HG03280 (cell line): ENCODE results near the gene FMR1.

ENCODE experiments used
- ATAC-seq: cut with Tn5 transposase; IDR thresholded peaks from one replicate; pipeline ENCODE4 v1.9.1; 2021; ENCODE audit warnings: mild to moderate bottlenecking, moderate library complexity; ENCODE audit not compliant: unreplicated experiment

FMR1 gene

DNA sequence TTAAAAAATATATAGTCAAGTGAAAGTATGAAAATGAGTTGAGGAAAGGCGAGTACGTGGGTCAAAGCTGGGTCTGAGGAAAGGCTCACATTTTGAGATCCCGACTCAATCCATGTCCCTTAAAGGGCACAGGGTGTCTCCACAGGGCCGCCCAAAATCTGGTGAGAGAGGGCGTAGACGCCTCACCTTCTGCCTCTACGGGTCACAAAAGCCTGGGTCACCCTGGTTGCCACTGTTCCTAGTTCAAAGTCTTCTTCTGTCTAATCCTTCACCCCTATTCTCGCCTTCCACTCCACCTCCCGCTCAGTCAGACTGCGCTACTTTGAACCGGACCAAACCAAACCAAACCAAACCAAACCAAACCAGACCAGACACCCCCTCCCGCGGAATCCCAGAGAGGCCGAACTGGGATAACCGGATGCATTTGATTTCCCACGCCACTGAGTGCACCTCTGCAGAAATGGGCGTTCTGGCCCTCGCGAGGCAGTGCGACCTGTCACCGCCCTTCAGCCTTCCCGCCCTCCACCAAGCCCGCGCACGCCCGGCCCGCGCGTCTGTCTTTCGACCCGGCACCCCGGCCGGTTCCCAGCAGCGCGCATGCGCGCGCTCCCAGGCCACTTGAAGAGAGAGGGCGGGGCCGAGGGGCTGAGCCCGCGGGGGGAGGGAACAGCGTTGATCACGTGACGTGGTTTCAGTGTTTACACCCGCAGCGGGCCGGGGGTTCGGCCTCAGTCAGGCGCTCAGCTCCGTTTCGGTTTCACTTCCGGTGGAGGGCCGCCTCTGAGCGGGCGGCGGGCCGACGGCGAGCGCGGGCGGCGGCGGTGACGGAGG lies at the start of gene FMR1:
TSS of gene FMR1 (plus strand) at position 728 of the 831 bp plus-strand sequence. CDS start 261 bp downstream, outside the sequence.
- peak; percentile 90 for ATAC-seq

DNA sequence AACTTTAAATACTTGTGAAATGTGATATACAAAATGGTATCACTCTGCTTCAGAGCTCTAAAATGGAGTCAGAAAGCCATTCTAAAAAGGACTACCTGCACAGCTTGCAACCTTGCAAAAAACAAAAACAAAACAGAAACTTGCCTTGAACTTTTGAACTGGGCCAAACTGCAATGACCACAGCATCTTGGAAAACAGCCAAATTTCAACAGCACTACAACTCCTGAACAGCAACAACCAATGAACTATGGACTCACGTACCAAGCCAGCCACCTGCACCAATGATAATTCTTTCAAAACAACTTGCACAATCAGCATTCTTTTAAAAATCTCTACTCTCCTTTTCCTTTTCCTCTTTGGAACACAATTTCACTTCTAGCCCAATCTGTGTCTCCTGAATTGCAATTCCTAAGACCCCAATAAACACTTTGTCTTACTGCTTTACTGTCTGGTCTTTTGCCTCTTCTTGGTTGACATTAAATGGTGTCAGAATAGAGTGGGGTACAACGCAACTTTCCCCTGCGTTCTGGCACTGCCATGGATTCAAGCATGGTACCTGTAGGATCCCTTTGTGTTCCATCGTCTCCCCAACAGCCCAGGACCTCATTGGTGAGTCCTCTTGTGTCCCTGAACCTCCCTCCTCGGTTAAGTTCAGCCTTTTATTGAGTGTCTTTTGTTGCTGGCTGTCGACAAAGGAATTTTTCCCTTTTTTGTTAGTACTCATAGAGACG lies 35.7 kb upstream of the FMR1 start:
- peak; percentile 99 for ATAC-seq

DNA sequence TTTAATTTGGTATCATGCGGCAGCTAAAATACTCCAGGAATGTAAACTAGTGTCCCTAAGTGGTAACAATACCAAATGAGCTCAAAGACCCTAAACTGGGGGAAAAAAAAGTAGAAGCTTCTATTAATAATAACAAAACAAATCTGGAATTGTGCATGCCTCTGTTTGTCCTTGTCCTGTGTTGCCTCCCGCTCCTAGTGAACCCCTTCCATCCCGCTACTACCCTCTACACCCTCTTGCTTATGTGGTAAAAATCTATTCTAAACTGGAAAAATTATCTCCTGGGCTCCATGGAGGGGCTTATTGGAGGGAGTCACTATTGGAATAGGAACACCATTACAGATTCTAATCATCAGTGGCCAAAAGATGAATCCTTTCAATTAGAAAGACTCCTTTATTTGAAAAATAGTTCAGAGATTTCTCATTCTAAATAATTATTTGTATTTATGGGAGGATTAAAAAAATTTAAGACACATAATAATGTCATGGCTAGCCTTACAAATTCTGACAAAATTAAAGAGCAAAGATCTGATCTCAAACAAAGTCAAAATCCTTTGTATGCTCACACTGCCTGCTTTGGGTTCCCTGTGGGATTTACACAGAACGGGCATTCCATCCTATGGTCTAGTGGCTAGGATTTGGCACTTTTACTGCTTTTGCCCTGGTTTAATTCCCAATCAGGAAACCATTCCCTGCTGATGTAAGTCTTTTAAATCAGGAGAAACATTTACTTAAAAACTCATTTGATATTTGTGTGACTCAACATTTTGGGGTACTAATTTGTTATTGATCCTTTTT lies 34.7 kb upstream of the FMR1 start:
- ATAC-seq, result no peak

DNA sequence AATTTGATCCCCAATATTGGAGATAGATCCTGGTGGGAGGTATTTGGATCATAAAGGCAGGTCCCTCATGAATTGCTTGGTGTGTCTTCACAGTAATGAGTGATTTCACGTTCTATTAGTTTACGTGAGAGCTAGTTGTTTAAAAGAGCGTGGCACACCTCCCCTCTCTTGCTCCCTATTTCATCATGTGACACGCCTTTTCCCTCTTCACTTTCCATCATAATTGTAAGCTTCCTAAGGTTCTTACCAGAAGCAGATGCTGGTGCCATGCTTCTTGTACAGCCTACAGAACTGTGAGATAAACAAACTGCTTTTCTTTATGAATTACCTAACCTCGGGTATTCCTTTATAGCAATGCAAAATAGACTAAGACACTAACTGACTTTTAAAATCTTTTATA lies 34.0 kb upstream of the FMR1 start:
- no peak for ATAC-seq

DNA sequence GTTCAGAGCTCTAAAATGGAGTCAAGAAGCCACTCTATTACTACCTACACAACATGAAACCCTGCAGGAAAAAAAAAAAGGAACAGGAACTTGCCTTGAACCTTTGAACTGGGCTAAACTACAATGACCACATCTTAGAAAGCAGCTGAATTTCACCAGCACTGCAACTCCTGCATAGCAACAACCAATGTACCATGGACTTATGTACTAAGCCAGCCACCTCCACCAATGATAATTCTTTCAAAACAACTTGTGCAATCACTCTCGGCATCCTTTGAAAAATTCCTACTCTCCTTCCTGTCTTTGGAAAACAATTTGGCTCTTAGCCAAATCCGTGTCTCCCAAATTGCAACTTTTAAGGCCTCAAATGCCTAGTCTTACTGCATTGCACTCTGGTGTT lies 26.8 kb upstream of the FMR1 start:
- ATAC-seq, result no peak

DNA sequence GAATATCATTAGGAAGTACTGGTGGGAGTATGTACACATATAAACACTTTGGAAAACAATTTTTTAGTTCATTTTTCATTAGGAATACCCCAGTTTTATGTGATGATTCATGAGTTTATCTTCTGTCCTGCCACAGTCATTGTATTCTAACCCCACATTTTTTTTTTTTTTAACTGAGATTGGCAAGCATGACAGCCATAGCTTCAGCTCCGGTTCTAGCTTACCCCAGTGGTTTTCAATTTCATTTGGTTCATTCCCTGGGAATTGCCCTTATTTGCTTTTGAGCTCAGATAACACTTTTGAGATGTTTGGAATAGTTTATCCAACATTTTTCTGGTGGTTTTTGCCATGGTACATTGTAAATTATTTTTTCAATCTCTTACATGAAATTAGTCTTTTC lies 21.0 kb upstream of the FMR1 start:
- ATAC-seq, result no peak

DNA sequence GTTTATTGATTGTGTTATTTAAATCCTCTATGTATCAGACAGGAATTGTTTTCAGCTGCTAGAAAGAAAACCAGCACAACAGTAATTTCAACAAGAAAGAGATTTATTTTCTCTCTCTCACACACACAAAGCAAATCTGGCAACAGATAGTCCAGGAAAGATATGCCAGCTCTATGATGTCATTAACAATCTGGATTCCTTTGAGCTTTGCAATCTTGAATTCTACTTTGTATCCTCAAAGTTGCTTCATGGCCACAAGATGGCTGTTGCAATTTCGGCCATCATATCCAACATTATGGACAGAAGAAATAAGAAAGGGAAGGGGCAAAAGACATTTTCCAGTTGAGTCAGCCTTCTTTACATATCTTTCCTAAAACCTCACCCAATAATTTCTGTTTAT lies 19.8 kb upstream of the FMR1 start:
- ATAC-seq, result no peak

DNA sequence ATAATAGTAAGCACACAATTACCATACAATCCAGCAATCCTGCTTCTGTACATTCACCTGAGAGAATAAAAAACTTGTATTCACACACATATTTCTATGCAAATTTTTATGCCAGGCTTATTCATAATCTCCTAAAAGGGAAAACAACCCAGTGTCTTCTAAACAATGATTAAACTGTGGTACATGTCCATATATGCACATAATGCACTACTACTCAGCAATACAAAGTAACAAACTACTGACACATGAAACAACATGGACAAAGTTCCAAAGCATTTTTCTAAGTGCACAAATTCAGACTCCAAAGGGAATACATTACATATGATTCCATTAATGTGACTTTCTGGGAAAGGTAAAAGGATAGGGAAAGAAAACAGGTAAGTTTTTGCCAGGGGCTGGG lies 18.0 kb upstream of the FMR1 start:
- no peak for ATAC-seq

DNA sequence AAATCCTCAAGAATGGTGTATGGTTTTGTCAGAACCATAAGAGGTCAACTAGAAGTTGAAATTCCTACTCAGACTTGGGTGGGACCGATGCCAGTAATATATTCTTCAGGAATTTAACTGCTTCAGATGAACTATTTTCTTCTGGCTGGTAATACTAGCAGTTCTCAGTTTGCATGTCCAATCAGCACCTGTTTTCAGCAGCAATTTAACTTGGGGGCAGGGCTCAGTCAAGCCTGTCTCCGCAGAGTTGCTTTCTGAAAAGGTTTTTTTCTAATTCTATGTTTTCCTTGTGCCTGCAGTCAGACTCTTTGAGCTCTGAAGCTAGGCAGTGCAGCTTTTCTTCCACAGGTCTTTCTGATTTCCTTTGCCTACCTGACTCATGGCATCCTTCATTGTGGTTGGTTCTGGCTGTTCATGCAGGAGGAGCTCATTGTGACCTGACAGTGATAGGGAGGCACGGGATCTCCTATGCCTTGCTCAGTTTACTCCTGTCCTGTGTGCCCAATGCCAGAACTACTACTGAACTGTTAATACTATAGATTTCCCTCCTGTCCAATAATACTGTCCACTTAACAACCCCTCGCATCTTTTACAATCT lies 17.3 kb upstream of the FMR1 start:
- ATAC-seq, result no peak

DNA sequence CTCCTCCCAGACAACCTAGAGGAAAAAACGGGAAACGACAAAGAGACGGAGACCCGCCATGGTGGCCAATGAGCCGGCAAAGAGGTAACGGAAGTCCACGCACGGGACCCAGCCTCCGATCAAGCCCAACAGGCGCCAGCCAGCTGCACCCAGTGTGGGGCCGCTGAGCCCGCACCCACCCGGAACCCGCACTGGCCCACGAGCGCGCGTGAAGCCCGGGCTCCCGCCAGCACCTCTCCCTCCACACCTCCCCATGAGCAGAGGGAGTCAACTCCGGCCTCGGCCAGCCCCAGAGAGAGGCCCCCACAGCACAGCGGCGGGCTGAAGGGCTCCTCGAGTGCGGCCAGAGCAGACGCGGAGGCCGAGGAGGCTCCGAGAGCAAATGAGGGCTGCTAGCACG lies 14.6 kb upstream of the FMR1 start:
- ATAC-seq, result no peak

DNA sequence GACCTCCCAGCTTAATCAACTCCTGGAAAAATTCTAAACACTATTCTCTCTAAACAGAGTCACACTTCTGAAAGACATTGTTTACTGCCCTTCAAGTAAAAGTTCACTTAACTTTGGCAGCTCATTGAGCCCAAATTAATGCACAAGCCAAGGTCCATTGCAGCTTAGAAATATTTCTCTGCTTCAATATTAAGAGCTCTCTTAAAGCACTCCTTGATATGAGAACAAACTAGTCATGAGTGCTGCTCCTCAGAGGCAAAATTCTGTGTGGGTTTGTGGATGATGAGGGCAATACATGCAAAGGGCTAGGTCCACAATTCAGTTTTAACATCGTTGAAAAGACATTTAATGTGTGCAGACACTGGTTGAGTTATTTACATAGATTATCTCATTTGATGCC lies 12.8 kb upstream of the FMR1 start:
- no peak for ATAC-seq

DNA sequence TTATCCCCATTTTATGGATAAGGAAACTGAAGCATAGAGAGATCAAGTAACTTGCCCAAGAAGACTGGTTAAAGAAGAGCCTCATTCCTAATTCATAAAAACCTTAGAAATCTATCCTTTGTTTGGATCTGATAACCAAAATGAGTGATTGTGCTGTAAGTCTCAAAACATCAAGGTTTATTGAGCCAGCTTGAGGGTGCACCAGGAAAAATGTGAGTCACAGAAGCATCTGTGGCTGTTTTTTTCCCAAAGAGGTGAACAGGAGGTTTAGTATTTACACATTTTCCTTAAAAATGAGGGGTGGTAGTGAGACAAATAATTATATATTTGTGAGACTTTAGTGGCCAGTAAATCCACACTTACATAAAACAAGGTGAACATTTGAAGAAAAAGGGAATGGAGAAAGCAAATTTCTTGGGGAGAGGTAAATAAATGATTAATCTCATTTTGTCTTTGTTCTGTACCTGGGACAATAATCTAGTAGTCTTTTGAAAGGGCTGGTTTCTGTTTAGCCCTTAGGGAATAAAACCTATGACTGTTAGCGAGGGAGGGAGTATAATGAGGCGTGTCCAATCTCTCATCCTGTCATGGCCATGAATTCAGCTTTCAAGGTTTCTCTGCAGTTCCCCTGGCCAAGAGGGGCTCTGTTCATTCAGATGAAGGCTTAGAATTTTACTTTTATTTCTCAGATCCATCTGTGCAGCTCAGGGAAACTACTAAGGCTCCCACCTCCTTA lies 12.2 kb upstream of the FMR1 start:
- no peak for ATAC-seq

DNA sequence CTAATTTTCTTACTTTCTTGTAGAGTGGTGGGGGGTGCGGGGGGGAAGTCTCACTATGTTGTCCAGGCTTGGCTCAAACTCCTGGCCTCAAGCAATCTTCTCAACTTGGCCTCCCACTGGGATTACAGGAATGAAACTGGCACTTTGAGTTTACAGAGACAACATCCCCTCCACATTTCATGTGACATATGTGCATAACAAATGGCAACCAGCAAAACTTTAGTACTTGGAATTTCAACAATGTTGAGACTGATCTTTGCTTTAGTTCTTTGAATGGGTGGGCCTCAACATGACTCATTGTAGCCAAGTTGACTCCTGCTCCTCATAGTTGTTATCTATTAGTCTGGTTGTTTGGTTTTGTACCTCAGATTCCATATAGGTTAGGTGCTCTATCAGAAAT lies 11.4 kb upstream of the FMR1 start:
- ATAC-seq, result no peak

DNA sequence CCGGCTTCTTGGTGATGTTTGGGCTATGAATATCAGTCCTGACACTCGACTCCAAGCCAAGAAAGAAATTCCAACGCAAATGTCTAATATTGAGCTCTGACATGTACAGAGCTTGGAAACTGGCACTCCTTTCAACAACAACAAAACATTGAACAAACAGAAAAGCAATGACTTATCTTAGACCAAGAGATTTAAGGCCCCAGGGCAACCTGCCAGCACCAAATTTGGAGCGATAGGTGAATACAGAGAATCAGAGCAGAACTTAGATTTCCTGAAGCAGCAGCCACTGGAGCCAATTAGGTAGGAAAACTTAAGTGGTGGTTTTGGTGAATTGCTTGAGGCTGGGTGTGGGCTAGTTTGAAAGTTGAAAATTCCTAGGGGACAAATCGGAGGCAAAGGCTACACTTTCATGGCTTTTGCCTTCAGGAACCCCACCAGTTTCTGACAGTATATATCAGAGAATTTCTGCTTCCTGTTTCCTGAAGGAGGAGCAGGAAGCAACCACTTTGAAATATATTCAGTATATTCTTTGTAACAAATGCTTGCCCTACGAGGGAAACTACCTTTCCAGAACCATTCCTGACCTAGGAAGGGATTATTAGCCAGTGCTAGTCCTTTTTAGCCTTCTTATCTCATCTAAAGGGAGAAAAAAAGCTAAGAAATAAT lies 10.1 kb upstream of the FMR1 start:
- no peak for ATAC-seq

DNA sequence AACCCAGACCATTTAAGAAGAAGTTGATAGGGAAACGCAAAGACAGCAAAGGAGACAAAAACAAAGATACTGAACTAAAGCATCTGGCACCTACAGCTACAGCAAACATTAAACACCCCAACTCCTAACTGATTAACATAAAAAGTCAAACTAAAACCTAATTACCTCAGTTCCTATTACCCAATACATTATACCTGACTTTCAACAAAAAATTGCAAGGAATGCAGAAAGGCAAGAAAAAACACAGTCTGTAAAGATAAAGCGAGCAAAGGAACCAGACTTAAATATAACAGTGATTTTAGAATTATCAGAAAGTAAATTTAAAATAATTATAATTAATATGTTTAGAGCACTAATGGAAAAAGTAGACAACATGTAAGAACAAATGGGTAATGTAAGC lies 9.4 kb upstream of the FMR1 start:
- ATAC-seq, result no peak

DNA sequence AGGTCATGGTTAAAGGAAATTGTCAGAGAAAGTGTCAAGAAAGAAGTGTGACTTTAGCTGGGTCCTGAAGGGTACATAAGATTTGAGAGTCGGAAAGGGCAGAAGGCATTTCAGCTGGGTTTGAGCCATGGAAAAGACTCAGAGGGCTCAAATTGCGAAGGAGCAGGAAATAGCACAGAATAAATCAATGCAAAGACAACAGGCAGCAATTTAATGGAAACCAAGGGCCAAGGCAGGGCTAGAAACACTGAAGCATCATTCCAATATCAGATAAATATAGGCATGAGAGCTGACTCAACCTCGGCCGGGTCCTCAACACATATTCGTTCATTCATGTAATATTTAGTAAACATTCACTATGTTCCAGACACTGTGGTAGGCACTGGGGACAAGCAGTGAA lies 3.6 kb upstream of the FMR1 start:
- ATAC-seq, result no peak

DNA sequence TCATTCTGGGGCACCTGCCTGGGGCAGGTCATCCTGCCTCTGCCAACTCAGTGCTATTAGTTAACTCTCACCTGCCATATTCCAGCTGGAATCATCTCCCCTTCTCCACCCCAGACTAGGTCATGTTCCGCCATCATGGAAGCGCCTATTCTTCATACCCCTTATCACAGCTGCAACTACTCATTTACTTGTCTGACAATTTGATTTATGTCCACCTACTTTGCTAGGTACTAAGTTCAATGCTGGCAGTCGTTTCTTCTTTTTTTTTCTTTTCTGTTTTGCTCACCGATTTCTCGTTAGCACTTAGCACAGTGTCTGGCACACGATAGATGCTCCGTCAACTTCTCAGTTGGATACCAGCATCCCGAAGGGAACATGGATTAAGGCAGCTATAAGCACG lies 1.1 kb upstream of the FMR1 start:
- ATAC-seq, result no peak

DNA sequence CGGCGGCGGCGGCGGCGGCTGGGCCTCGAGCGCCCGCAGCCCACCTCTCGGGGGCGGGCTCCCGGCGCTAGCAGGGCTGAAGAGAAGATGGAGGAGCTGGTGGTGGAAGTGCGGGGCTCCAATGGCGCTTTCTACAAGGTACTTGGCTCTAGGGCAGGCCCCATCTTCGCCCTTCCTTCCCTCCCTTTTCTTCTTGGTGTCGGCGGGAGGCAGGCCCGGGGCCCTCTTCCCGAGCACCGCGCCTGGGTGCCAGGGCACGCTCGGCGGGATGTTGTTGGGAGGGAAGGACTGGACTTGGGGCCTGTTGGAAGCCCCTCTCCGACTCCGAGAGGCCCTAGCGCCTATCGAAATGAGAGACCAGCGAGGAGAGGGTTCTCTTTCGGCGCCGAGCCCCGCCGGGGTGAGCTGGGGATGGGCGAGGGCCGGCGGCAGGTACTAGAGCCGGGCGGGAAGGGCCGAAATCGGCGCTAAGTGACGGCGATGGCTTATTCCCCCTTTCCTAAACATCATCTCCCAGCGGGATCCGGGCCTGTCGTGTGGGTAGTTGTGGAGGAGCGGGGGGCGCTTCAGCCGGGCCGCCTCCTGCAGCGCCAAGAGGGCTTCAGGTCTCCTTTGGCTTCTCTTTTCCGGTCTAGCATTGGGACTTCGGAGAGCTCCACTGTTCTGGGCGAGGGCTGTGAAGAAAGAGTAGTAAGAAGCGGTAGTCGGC lies 528 bp downstream of the FMR1 start:
- ATAC-seq, result peak; percentile 24

DNA sequence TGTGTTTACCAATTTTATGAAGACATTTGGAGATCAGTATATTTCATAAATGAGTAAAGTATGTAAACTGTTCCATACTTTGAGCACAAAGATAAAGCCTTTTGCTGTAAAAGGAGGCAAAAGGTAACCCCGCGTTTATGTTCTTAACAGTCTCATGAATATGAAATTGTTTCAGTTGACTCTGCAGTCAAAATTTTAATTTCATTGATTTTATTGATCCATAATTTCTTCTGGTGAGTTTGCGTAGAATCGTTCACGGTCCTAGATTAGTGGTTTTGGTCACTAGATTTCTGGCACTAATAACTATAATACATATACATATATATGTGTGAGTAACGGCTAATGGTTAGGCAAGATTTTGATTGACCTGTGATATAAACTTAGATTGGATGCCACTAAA lies 1.9 kb downstream of the FMR1 start:
- ATAC-seq, result no peak
